ENCODE measurements around the gene RAMP1. TPM values are rescaled to one million over a fixed set of nuclear protein-coding genes. Genes with fewer than 3 reads are reported as not detected.

RAMP1 gene
- total RNA-seq, 1 donor from 2014 or later = 6.5 TPM

- TF ChIP-seq CTCF (conservative IDR thresholded peaks at IDR 0.05; ENCODE audit: low read depth, low read length) = no peak
- no peak overlapping the region for H3K4me3 ChIP-seq (ENCODE audit: low read depth, low read length)
- DNase-seq (ENCODE audit: low read depth) = no peak
These were observed 67.7 kb downstream of the RAMP1 start for GRCh38 chr2:237927135-237927534.

- DNase-seq (ENCODE audit: low read depth) = no peak
These were observed 68.6 kb downstream of the RAMP1 start for GRCh38 chr2:237927986-237928385.

GRCh38 chr2:237929979-237930378, 70.6 kb downstream of the RAMP1 start:
- TF ChIP-seq CTCF (conservative IDR thresholded peaks at IDR 0.05; ENCODE audit: low read depth, low read length) = no peak

More at GRCh38 chr2:237927986-237928385, 68.6 kb downstream of the RAMP1 start:
- TF ChIP-seq CTCF (conservative IDR thresholded peaks at IDR 0.05; ENCODE audit: low read depth, low read length) = no peak
- H3K4me3 ChIP-seq (ENCODE audit: low read depth, low read length) = no peak overlapping the region

GRCh38 chr2:237931205-237931721, 71.8 kb downstream of the RAMP1 start:
- H3K4me3 ChIP-seq (ENCODE audit: low read depth, low read length) = no peak overlapping the region
- TF ChIP-seq CTCF (conservative IDR thresholded peaks at IDR 0.05; ENCODE audit: low read depth, low read length) = no peak
- no peak for DNase-seq (ENCODE audit: low read depth)

More at GRCh38 chr2:237929979-237930378, 70.6 kb downstream of the RAMP1 start:
- no peak for DNase-seq (ENCODE audit: low read depth)
- H3K4me3 ChIP-seq (ENCODE audit: low read depth, low read length) = no peak overlapping the region

GRCh38 chr2:237932731-237933131, 73.3 kb downstream of the RAMP1 start:
- no peak overlapping the region for H3K4me3 ChIP-seq (ENCODE audit: low read depth, low read length)
- no peak for DNase-seq (ENCODE audit: low read depth)
- TF ChIP-seq CTCF (conservative IDR thresholded peaks at IDR 0.05; ENCODE audit: low read depth, low read length) = no peak

- TF ChIP-seq CTCF (conservative IDR thresholded peaks at IDR 0.05; ENCODE audit: low read depth, low read length) = no peak
- no peak overlapping the region for H3K4me3 ChIP-seq (ENCODE audit: low read depth, low read length)
- no peak for DNase-seq (ENCODE audit: low read depth)
These were observed 74.8 kb downstream of the RAMP1 start for GRCh38 chr2:237934186-237934585.

- no peak overlapping the region for H3K4me3 ChIP-seq (ENCODE audit: low read depth, low read length)
- no peak for TF ChIP-seq CTCF (conservative IDR thresholded peaks at IDR 0.05; ENCODE audit: low read depth, low read length)
- no peak for DNase-seq (ENCODE audit: low read depth)
These were observed 76.5 kb downstream of the RAMP1 start for GRCh38 chr2:237935740-237936452.
